ENCODE data around the gene BTNL2. TPM values are rescaled to one million over a fixed set of nuclear protein-coding genes. Genes with fewer than 3 reads are reported as not detected.

Gene BTNL2

DNA sequence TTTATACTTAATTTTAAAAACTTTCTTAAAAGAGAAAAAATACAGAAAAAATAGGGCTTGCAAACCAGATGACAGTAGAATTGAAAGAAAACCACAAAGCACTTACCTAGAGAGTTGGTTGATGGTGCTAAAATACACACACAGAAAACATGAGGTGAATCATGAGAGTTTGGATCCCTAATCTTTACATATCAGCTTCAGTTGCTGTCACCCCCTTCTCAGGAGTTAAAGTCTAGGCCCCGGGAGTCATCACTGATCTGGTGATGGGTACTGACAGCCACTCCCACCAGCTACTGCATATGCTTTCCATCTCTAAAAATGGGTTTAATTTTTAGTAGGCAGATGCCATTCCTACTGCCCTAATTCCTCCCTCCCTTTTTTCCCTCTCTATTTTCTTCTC is 52.0 kb downstream of the BTNL2 start:
- no peaks in the 10 kb centered on the region for H3K4me1 ChIP-seq (ENCODE audit: control insufficient read depth in 2 of 2, insufficient read depth in 1 of 2, low read depth in 1 of 2, low read length in 2 of 2)
- H4K8ac ChIP-seq (ENCODE audit: low read depth, low read length), result no peak overlapping the region
- H3K23ac ChIP-seq (ENCODE audit: low read depth, low read length, poor library complexity), result no peak overlapping the region
- H3K14ac ChIP-seq (ENCODE audit: low read length), result no peak overlapping the region
- no peak overlapping the region for H3K4me3 ChIP-seq (ENCODE audit: low read length in 2 of 2)
- no peak for DNase-seq (ENCODE audit: low spot score)
- H2BK120ac ChIP-seq (ENCODE audit: low read depth, low read length), result no peak overlapping the region
- no peak overlapping the region for H2AFZ ChIP-seq (ENCODE audit: low read length)
- H3K27me3 ChIP-seq (ENCODE audit: control insufficient read depth in 3 of 3, insufficient read depth in 3 of 3, low read depth in 1 of 3, low read length in 3 of 3), result no peaks in the 10 kb centered on the region
- no peak overlapping the region for H3K9ac ChIP-seq (ENCODE audit: low read depth, low read length, poor library complexity)
- H3K9me3 ChIP-seq (replicated peaks in 1 of 2; ENCODE audit: control insufficient read depth in 2 of 2, insufficient read depth in 1 of 2, low read depth in 1 of 2, low read length in 2 of 2), result no peaks in the 10 kb centered on the region
- H3K27ac ChIP-seq (replicated peaks; ENCODE audit: low read length), result no peak overlapping the region
- no peaks in the 10 kb centered on the region for H3K36me3 ChIP-seq (replicated peaks in 1 of 2; ENCODE audit: control insufficient read depth in 2 of 2, insufficient read depth in 2 of 2, low read length in 2 of 2)
- no peak overlapping the region for H2BK12ac ChIP-seq (ENCODE audit: low read length)
- H3K79me1 ChIP-seq (ENCODE audit: low read depth, low read length), result no peaks in the 10 kb centered on the region
- H2AK5ac ChIP-seq (ENCODE audit: low read depth, low read length), result no peak overlapping the region
- H3K4me2 ChIP-seq (ENCODE audit: insufficient read depth, low read length, poor library complexity, severe bottlenecking), result no peak overlapping the region
- H3K4ac ChIP-seq (ENCODE audit: low read length), result no peak overlapping the region
- H3K18ac ChIP-seq (ENCODE audit: low read length), result no peak overlapping the region
- H2BK5ac ChIP-seq (ENCODE audit: low read length), result no peak overlapping the region
- WGBS, 2 donors (ENCODE audit: extremely low coverage in 2 of 2, insufficient read length in 2 of 2, insufficient replicate concordance in 1 of 2), result no CpG with 5 or more reads among the region's 1 CpG
- H4K91ac ChIP-seq (ENCODE audit: low read depth, low read length, poor library complexity), result no peak overlapping the region
- no peak overlapping the region for H2BK15ac ChIP-seq (ENCODE audit: low read length)

DNA sequence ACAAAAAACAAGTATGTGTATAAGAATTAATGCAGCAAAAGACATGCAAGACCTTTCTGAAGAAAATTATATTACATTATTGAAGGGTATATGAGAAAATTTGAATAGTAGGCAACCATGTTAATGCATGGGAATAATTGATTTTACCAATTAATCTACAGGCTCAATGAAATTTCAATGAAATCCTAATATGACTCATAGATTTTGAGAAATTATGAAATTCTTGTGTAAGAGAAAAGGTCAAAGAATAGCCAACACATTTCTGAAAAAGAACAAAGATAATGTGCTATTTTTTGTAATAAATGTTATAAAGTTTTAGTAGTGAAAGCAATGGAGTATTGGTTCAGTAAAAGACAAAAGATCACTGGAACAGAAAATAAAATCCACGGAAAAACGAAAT is 53.6 kb downstream of the BTNL2 start:
- no CpG with 5 or more reads among the region's 2 CpGs for WGBS, 2 donors (ENCODE audit: extremely low coverage in 2 of 2, insufficient read length in 2 of 2, insufficient replicate concordance in 1 of 2)
- Histone ChIP-seq H3K27me3 (ENCODE audit: control insufficient read depth in 3 of 3, insufficient read depth in 3 of 3, low read depth in 1 of 3, low read length in 3 of 3) (peaks cover 0 to 3% (median 0%) of the 10 kb centered on the region in 3 experiments), H3K36me3 (replicated peaks in 1 of 2; ENCODE audit: control insufficient read depth in 2 of 2, insufficient read depth in 2 of 2, low read length in 2 of 2) (no peaks in the 10 kb centered on the region), H3K27ac (replicated peaks; ENCODE audit: low read length) (no peak overlapping the region), H2BK15ac (ENCODE audit: low read length) (no peak overlapping the region), H2AK5ac (ENCODE audit: low read depth, low read length) (no peak overlapping the region), H3K14ac (ENCODE audit: low read length) (no peak overlapping the region), H3K9ac (ENCODE audit: low read depth, low read length, poor library complexity) (no peak overlapping the region), H3K4ac (ENCODE audit: low read length) (no peak overlapping the region), H3K18ac (ENCODE audit: low read length) (no peak overlapping the region), H3K23ac (ENCODE audit: low read depth, low read length, poor library complexity) (no peak overlapping the region), H3K4me1 (ENCODE audit: control insufficient read depth in 2 of 2, insufficient read depth in 1 of 2, low read depth in 1 of 2, low read length in 2 of 2) (no peaks in the 10 kb centered on the region), H2BK12ac (ENCODE audit: low read length) (no peak overlapping the region), H3K9me3 (replicated peaks in 1 of 2; ENCODE audit: control insufficient read depth in 2 of 2, insufficient read depth in 1 of 2, low read depth in 1 of 2, low read length in 2 of 2) (no peaks in the 10 kb centered on the region), H2BK5ac (ENCODE audit: low read length) (no peak overlapping the region), H3K79me1 (ENCODE audit: low read depth, low read length) (no peaks in the 10 kb centered on the region), H4K91ac (ENCODE audit: low read depth, low read length, poor library complexity) (no peak overlapping the region), H3K4me3 (ENCODE audit: low read length in 2 of 2) (no peak overlapping the region), H2AFZ (ENCODE audit: low read length) (no peak overlapping the region), H4K8ac (ENCODE audit: low read depth, low read length) (no peak overlapping the region), H2BK120ac (ENCODE audit: low read depth, low read length) (no peak overlapping the region), H3K4me2 (ENCODE audit: insufficient read depth, low read length, poor library complexity, severe bottlenecking) (no peak overlapping the region)
- no peak for DNase-seq (ENCODE audit: low spot score)

Small RNA genes within 50 kb of the gene (small RNA-seq; reads per million reads assigned to genes)
- gene RNU6-603P (ENCODE audit: insufficient read depth), result not detected
